Peyer's patch (tissue), 4 donors: ENCODE data around the gene DISP2. TPM values are rescaled to one million over a fixed set of nuclear protein-coding genes. Genes with fewer than 3 reads are reported as not detected.

Source experiments
- DNase-seq, 3 donors: peaks; one replicate each; pipeline ENCODE4 v3.0.0-alpha.2; 2017 to 2019
- H3K27ac ChIP-seq, 4 donors: fragments of 200-600 bp; sonication (generic); one replicate each; pipeline ENCODE4 v1.5.1; 2016 to 2019
- H3K27me3 ChIP-seq, 2 donors: fragments of 200-600 bp; sonication (generic); one replicate each; pipeline ENCODE4 v1.5.1; 2019
- H3K36me3 ChIP-seq, 3 donors: fragments of 200-600 bp; sonication (generic); one replicate each; pipeline ENCODE4 v1.5.1; 2016 to 2019
- H3K4me1 ChIP-seq, 4 donors: fragments of 200-600 bp; sonication (generic); one replicate each; pipeline ENCODE4 v1.5.1; 2016 to 2019
- H3K4me3 ChIP-seq, 4 donors: fragments of 200-600 bp; sonication (generic); 1 replicate in 3 of 4; 2 replicates in 1 of 4; pipeline ENCODE4 v1.5.1; 2016 to 2019; ENCODE audit warnings: mild to moderate bottlenecking in 1 of 4
- H3K9me3 ChIP-seq, 4 donors: fragments of 200-600 bp; sonication (generic); one replicate each; pipeline ENCODE4 v1.5.1; 2016 to 2019; ENCODE audit warnings: mild to moderate bottlenecking in 1 of 4
- CTCF ChIP-seq, 6 experiments: fragments of 450-650 bp in 4 of 6; fragments of 200-600 bp in 2 of 6; sonication (generic) in 1 of 6; IDR thresholded peaks; one replicate each; pipeline ENCODE4 v1.5.1; 2017 to 2019; ENCODE audit warnings: antibody characterized with exemption in 6 of 6, mild to moderate bottlenecking in 3 of 6, moderate library complexity in 1 of 6
- POLR2A ChIP-seq, 2 donors: fragments of 450-650 bp; IDR thresholded peaks; one replicate each; pipeline ENCODE4 v1.5.1; 2017; ENCODE audit warnings: antibody characterized with exemption in 2 of 2, mild to moderate bottlenecking in 2 of 2, moderate library complexity in 2 of 2
- total RNA-seq, 4 donors: library from RNA; depleted of rRNA; stranded (reverse); fragments of >200 nt; gene quantifications; one replicate each; pipeline ENCODE4 v1.1.0, GENCODE V29; 2016

The DISP2 gene
- total RNA-seq, 4 donors from 2014 or later, result 1.7 to 27.5 (median 7.4) TPM

- Histone ChIP-seq H3K36me3 (peaks cover 0 to 66% (median 0%) of the 10 kb centered on the region in 3 donors), H3K27me3 (no peaks in the 10 kb centered on the region), H3K4me1 (peaks cover 0 to 6% (median 0%) of the 10 kb centered on the region in 4 donors), H3K27ac (no peak overlapping the region), H3K4me3 (no peak overlapping the region), H3K9me3 (no peaks in the 10 kb centered on the region)
- no peak for DNase-seq
- TF ChIP-seq POLR2A (IDR thresholded peaks at IDR 0.05) (no peak), CTCF (IDR thresholded peaks at IDR 0.05) (no peak)
These were observed 56.8 kb downstream of the DISP2 start for GRCh38 chr15:40414816-40415215.

GRCh38 chr15:40415226-40415625 lies 57.2 kb downstream of the DISP2 start:
- H3K4me3 ChIP-seq, result no peak overlapping the region
- peaks cover 0 to 63% (median 0%) of the 10 kb centered on the region in 3 donors for H3K36me3 ChIP-seq
- H3K27me3 ChIP-seq, result no peaks in the 10 kb centered on the region
- H3K4me1 ChIP-seq, result peaks cover 0 to 9% (median 0%) of the 10 kb centered on the region in 4 donors
- H3K9me3 ChIP-seq, result no peaks in the 10 kb centered on the region
- DNase-seq, result no peak
- H3K27ac ChIP-seq, result no peak overlapping the region
- TF ChIP-seq CTCF (IDR thresholded peaks at IDR 0.05) (no peak), POLR2A (IDR thresholded peaks at IDR 0.05) (no peak)

GRCh38 chr15:40416056-40416455 lies 58.0 kb downstream of the DISP2 start:
- no peak for DNase-seq
- Histone ChIP-seq H3K4me1 (peaks cover 0 to 17% (median under 1%) of the 10 kb centered on the region in 4 donors), H3K9me3 (no peaks in the 10 kb centered on the region), H3K27ac (no peak overlapping the region), H3K36me3 (peaks cover 0 to 55% (median 0%) of the 10 kb centered on the region in 3 donors), H3K27me3 (no peaks in the 10 kb centered on the region), H3K4me3 (no peak overlapping the region)
- TF ChIP-seq CTCF (IDR thresholded peaks at IDR 0.05) (no peak), POLR2A (IDR thresholded peaks at IDR 0.05) (no peak)

- Histone ChIP-seq H3K9me3 (no peaks in the 10 kb centered on the region), H3K27me3 (no peaks in the 10 kb centered on the region), H3K4me3 (no peak overlapping the region), H3K27ac (no peak overlapping the region), H3K36me3 (peaks cover 0 to 41% (median 0%) of the 10 kb centered on the region in 3 donors), H3K4me1 (peaks cover 6 to 21% (median 7%) of the 10 kb centered on the region in 4 donors)
- DNase-seq, result no peak
- TF ChIP-seq CTCF (IDR thresholded peaks at IDR 0.05), result no peak
- no peak for TF ChIP-seq POLR2A (IDR thresholded peaks at IDR 0.05)
These were observed 60.1 kb downstream of the DISP2 start for GRCh38 chr15:40418126-40418525.

- no peak overlapping the region for H3K4me3 ChIP-seq
- H3K9me3 ChIP-seq, result no peaks in the 10 kb centered on the region
- TF ChIP-seq CTCF (IDR thresholded peaks at IDR 0.05) (no peak), POLR2A (IDR thresholded peaks at IDR 0.05) (no peak)
- no peak for DNase-seq
- H3K27me3 ChIP-seq, result no peaks in the 10 kb centered on the region
- H3K27ac ChIP-seq, result peak overlapping the region in 2 of 4 donors; percentile 20 to 51
- H3K36me3 ChIP-seq, result peaks cover 0 to 21% (median 0%) of the 10 kb centered on the region in 3 donors
- peaks cover 6 to 20% (median 7%) of the 10 kb centered on the region in 4 donors for H3K4me1 ChIP-seq
These were observed 62.2 kb downstream of the DISP2 start for GRCh38 chr15:40420071-40420713.
